ENCODE measurements around the gene RIPPLY2. TPM values are rescaled to one million over a fixed set of nuclear protein-coding genes. Genes with fewer than 3 reads are reported as not detected.

Gene RIPPLY2
- total RNA-seq, 6 donors from 2014 or later, result not detected

DNA sequence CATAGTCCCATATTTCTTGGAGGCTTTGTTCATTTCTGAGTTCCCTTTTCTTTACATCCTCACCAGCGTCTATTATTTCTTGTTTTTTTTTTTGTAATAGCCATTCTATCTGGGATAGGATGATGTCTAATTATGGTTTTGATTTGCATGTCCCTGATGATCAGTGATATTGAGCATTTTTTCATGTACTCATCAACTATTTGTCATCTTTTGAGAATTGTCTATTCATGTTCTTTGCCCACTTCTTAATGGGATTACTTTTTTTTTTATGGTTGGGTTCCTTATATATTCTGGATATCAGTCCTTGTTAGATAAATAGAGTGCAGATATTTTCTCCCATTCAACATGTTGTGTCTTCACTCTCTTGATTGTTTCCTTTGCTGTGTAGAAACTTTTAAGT lies 48.5 kb downstream of the RIPPLY2 start:
- H3K9me3 ChIP-seq, result no peaks in the 10 kb centered on the region
- no peak overlapping the region for H3K4me3 ChIP-seq
- no peaks in the 10 kb centered on the region for H3K27me3 ChIP-seq
- no peak for DNase-seq
- H3K4me1 ChIP-seq, result no peaks in the 10 kb centered on the region
- no peaks in the 10 kb centered on the region for H3K36me3 ChIP-seq
- TF ChIP-seq POLR2AphosphoS5 (IDR thresholded peaks at IDR 0.05) (no peak), EP300 (IDR thresholded peaks at IDR 0.05) (no peak), POLR2A (IDR thresholded peaks at IDR 0.05) (no peak)
- TF ChIP-seq, protein P1, sequence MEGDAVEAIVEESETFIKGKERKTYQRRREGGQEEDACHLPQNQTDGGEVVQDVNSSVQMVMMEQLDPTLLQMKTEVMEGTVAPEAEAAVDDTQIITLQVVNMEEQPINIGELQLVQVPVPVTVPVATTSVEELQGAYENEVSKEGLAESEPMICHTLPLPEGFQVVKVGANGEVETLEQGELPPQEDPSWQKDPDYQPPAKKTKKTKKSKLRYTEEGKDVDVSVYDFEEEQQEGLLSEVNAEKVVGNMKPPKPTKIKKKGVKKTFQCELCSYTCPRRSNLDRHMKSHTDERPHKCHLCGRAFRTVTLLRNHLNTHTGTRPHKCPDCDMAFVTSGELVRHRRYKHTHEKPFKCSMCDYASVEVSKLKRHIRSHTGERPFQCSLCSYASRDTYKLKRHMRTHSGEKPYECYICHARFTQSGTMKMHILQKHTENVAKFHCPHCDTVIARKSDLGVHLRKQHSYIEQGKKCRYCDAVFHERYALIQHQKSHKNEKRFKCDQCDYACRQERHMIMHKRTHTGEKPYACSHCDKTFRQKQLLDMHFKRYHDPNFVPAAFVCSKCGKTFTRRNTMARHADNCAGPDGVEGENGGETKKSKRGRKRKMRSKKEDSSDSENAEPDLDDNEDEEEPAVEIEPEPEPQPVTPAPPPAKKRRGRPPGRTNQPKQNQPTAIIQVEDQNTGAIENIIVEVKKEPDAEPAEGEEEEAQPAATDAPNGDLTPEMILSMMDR (IDR thresholded peaks at IDR 0.05), result no peak
- H3K27ac ChIP-seq, result no peak overlapping the region
- WGBS, 2 donors, result 93% methylated on average over 1 of the region's 1 CpG
- ATAC-seq (ENCODE audit: low FRiP score in 2 of 2), result no peak

DNA sequence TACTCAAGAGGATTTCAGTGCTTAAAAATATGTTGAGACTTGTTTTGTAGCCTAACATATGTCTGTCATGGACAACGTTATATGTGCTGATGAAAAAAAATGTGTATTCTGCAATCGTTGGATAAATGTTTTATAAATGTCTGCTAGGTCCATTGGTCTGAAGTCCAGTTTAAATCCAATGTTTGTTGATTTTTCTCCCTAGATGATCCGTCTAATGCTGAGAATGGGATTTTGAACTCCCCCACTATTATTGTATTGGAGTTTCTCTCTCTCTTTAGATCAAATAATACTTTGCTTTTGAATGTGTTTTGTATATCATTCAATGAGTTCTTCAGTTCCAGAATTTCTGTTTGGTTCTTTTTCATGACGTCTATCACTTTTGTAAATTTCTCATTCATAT lies 51.2 kb downstream of the RIPPLY2 start:
- TF ChIP-seq, protein P1 (IDR thresholded peaks at IDR 0.05), result no peak
- TF ChIP-seq POLR2A (IDR thresholded peaks at IDR 0.05) (no peak), EP300 (IDR thresholded peaks at IDR 0.05) (no peak), POLR2AphosphoS5 (IDR thresholded peaks at IDR 0.05) (no peak)
- no peaks in the 10 kb centered on the region for H3K9me3 ChIP-seq
- no peak for DNase-seq
- H3K27ac ChIP-seq, result no peak overlapping the region
- H3K27me3 ChIP-seq, result no peaks in the 10 kb centered on the region
- H3K4me1 ChIP-seq, result no peaks in the 10 kb centered on the region
- H3K36me3 ChIP-seq, result no peaks in the 10 kb centered on the region
- H3K4me3 ChIP-seq, result no peak overlapping the region
- no peak for ATAC-seq (ENCODE audit: low FRiP score in 2 of 2)
- 95 to 96% methylated on average over 4 of the region's 4 CpGs for WGBS, 2 donors

DNA sequence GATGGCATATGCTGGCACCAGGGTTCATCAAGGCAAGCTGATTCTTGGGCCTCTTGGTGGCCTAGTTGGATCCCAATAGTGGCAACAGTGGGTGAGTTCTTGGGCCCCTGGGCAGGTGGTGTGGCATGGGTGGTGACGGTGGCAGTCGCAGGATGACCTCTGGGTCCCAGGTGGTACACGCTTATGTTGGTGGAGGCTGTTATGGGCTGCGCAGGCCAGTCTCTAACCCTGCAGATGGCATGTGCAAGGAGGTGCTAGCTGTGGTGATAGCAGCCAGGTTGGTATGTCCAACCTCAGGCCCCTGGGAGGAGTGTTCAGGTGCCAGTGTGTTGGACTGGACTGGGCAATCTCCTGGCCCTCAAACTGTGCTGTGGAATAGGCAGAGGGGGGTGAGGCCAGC lies 52.5 kb downstream of the RIPPLY2 start:
- Histone ChIP-seq H3K27me3 (no peaks in the 10 kb centered on the region), H3K4me1 (no peaks in the 10 kb centered on the region), H3K9me3 (no peaks in the 10 kb centered on the region), H3K27ac (no peak overlapping the region), H3K36me3 (no peaks in the 10 kb centered on the region), H3K4me3 (no peak overlapping the region)
- DNase-seq (no peak), ATAC-seq (ENCODE audit: low FRiP score in 2 of 2) (no peak)
- 92% methylated on average over 4 of the region's 4 CpGs; no CpG with 5 or more reads in 1 of the 2 donors for WGBS, 2 donors
- TF ChIP-seq EP300 (IDR thresholded peaks at IDR 0.05) (no peak), POLR2AphosphoS5 (IDR thresholded peaks at IDR 0.05) (no peak), POLR2A (IDR thresholded peaks at IDR 0.05) (no peak)
- TF ChIP-seq, protein P1 (IDR thresholded peaks at IDR 0.05), result no peak

Other genes with a start within 250 kb of the RIPPLY2 start
- under 1 TPM in 1 of 6 donors, not detected in 5; 0.23 TPM for gene SNAP91, start 144.3 kb upstream of the RIPPLY2 start, total RNA-seq
- gene CYB5R4, start 6.3 kb downstream of the RIPPLY2 start, total RNA-seq, result 10 to 100 TPM in 4 of 6 donors, 1 to 10 TPM in 2; 5.2 to 25.8 (median 13.1) TPM
- 1 to 10 TPM in 3 of 6 donors, under 1 TPM in 2, not detected in 1; 0.40 to 3.1 (median 1.4) TPM for gene MRAP2, start 180.4 kb downstream of the RIPPLY2 start, total RNA-seq

All from upper lobe of left lung (tissue), 6 donors.